Measurements from ENCODE around the gene RBM44.

The RBM44 gene

DNA sequence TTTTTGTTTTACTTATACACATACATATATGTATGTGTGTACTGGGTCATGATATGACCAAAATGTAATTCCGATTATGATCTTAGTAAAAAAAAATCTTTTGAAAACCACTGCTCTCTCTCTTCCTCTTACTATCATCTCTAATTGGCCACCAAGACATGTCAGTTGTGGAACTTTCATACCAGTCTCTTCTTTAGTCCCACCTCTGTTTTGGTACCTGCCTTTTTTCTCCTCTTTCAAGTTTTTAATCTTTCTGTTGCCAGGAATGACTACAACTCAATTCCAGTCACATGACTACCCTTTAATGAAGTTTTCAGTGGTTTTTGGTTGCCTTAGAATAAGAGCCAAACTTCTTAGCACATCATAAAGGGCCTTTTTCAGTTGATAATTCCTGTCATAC is 17.1 kb downstream of the RBM44 start:
- no peaks in the 10 kb centered on the region for H3K4me1 ChIP-seq
- no peak overlapping the region for H3K4me2 ChIP-seq
- H3K36me3 ChIP-seq: no peaks in the 10 kb centered on the region
- no peaks in the 10 kb centered on the region for H3K27me3 ChIP-seq
- H3K9me3 ChIP-seq: no peaks in the 10 kb centered on the region
- no peaks in the 10 kb centered on the region for H4K20me1 ChIP-seq
- H3K9ac ChIP-seq: no peak overlapping the region
- H3K4me3 ChIP-seq: no peak overlapping the region
- no peak for TF ChIP-seq Cebpa-rat (IDR thresholded peaks at IDR 0.05)
- H3K27ac ChIP-seq: no peak overlapping the region

DNA sequence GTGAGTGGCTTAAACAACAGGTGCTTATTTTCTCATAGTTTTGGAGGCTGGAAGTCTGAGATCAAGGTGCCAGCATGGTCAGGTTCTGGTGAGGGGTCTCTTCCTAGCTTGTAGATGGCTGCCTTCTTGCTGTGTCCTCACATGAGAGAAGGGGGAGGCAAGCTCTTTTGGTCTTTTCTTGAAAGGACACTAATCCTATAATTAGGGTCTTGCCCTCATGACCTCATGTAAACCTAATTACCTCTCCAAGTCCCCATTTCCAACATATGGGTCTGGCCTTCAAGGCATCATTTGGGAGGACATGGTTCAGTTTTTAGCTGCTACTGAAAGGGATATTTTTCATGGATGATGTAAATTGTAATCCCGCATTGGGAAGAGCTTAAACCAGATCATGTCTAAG is 18.0 kb downstream of the RBM44 start:
- Histone ChIP-seq H3K36me3 (no peaks in the 10 kb centered on the region), H3K4me1 (no peaks in the 10 kb centered on the region), H3K4me2 (no peak overlapping the region), H3K4me3 (no peak overlapping the region), H3K9ac (no peak overlapping the region), H3K9me3 (no peaks in the 10 kb centered on the region), H3K27me3 (no peaks in the 10 kb centered on the region), H3K27ac (no peak overlapping the region), H4K20me1 (no peaks in the 10 kb centered on the region)
- no peak for TF ChIP-seq Cebpa-rat (IDR thresholded peaks at IDR 0.05)

DNA sequence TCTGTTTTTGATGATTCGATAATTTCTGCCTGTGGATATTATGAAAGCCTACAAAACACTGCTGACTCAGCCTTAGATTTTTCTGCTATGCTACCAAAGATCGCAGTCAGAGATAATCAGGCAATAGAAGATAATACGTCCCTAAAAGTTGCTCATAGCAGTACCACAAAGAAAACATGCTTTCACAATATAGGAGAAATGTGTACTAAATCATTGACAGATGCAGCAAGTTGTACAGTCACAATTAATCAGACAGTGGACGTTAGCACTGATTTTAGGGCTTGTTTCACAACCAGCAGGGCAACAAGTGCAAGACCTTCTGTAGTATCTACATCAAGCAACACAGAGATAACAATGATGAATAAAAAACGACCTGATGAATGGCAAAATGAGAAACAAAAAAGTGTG is 19.5 kb downstream of the RBM44 start:
- H3K4me1 ChIP-seq: no peaks in the 10 kb centered on the region
- no peaks in the 10 kb centered on the region for H3K36me3 ChIP-seq
- TF ChIP-seq Cebpa-rat (IDR thresholded peaks at IDR 0.05): no peak
- H3K4me3 ChIP-seq: no peak overlapping the region
- no peak overlapping the region for H3K4me2 ChIP-seq
- no peaks in the 10 kb centered on the region for H3K27me3 ChIP-seq
- H3K9ac ChIP-seq: no peak overlapping the region
- no peaks in the 10 kb centered on the region for H3K9me3 ChIP-seq
- H3K27ac ChIP-seq: no peak overlapping the region
- no peaks in the 10 kb centered on the region for H4K20me1 ChIP-seq

GRCh38 chr2:237819231-237819630 is 20.7 kb downstream of the RBM44 start:
- Histone ChIP-seq H3K4me2 (no peak overlapping the region), H3K4me1 (no peaks in the 10 kb centered on the region), H4K20me1 (no peaks in the 10 kb centered on the region), H3K4me3 (no peak overlapping the region), H3K36me3 (no peaks in the 10 kb centered on the region), H3K27ac (no peak overlapping the region), H3K9ac (no peak overlapping the region), H3K9me3 (no peaks in the 10 kb centered on the region), H3K27me3 (no peaks in the 10 kb centered on the region)
- no peak for TF ChIP-seq Cebpa-rat (IDR thresholded peaks at IDR 0.05)

GRCh38 chr2:237820421-237820820 is 21.8 kb downstream of the RBM44 start:
- H3K4me2 ChIP-seq: no peak overlapping the region
- no peaks in the 10 kb centered on the region for H3K27me3 ChIP-seq
- TF ChIP-seq Cebpa-rat (IDR thresholded peaks at IDR 0.05): no peak
- H3K36me3 ChIP-seq: no peaks in the 10 kb centered on the region
- H3K4me3 ChIP-seq: no peak overlapping the region
- no peak overlapping the region for H3K27ac ChIP-seq
- H3K9ac ChIP-seq: no peak overlapping the region
- H4K20me1 ChIP-seq: no peaks in the 10 kb centered on the region
- no peaks in the 10 kb centered on the region for H3K9me3 ChIP-seq
- H3K4me1 ChIP-seq: no peaks in the 10 kb centered on the region

DNA sequence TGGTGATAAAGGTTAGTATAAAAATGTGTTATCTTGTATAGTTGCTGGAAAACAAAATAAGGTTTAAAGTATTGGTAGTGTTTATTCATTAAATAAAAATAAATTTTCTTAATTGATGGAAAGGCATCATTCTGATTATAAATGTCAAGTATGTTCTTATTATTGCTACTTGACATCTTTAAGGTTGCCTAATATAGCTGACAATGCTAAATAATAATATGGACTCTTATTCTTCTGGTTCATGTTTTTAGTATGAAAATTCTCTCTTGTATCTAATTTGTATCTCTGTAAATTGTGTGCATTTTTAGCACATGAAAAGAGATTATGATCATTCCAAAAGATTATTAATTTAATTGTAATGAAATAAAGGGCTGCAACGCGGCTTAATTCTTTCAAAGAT is 25.0 kb downstream of the RBM44 start:
- no peaks in the 10 kb centered on the region for H3K27me3 ChIP-seq
- no peak overlapping the region for H3K9ac ChIP-seq
- H3K4me2 ChIP-seq: no peak overlapping the region
- no peaks in the 10 kb centered on the region for H3K36me3 ChIP-seq
- TF ChIP-seq Cebpa-rat (IDR thresholded peaks at IDR 0.05): no peak
- no peak overlapping the region for H3K27ac ChIP-seq
- H3K4me3 ChIP-seq: no peak overlapping the region
- H4K20me1 ChIP-seq: no peaks in the 10 kb centered on the region
- H3K4me1 ChIP-seq: no peaks in the 10 kb centered on the region
- no peaks in the 10 kb centered on the region for H3K9me3 ChIP-seq

GRCh38 chr2:237824085-237824484 is 25.5 kb downstream of the RBM44 start:
- no peak overlapping the region for H3K4me3 ChIP-seq
- no peak overlapping the region for H3K27ac ChIP-seq
- H4K20me1 ChIP-seq: no peaks in the 10 kb centered on the region
- H3K9ac ChIP-seq: no peak overlapping the region
- no peaks in the 10 kb centered on the region for H3K27me3 ChIP-seq
- H3K36me3 ChIP-seq: no peaks in the 10 kb centered on the region
- H3K4me1 ChIP-seq: no peaks in the 10 kb centered on the region
- H3K9me3 ChIP-seq: no peaks in the 10 kb centered on the region
- H3K4me2 ChIP-seq: no peak overlapping the region
- TF ChIP-seq Cebpa-rat (IDR thresholded peaks at IDR 0.05): no peak

DNA sequence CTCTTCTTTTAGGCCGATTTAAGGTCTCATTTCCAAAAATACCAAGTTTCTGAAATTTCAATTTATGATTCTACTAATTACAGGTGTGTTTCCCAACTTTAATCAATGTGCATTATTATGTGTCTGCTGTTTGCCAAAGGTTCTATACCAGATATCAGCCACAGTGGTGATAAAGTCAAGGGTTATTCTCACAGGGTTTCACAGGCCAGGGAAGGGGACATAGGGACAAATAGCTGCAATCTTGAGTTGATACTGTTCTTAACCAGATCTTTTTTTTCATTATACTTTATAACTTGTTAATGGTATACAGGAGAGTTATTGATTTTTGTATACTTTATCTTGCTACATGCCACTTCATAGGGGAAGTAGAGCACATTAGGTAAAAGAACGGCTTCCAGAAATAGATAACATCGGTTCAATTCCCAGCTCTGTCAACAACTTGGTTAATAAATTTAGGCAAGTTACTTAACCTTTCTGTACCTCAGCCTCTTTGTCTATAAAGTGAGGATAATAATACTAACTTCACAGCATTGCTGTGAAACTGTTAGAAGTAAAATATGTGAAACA is 28.9 kb downstream of the RBM44 start:
- Histone ChIP-seq H3K27me3 (no peaks in the 10 kb centered on the region), H3K27ac (no peak overlapping the region), H3K4me1 (peaks cover 9% of the 10 kb centered on the region), H3K9me3 (no peaks in the 10 kb centered on the region), H3K4me3 (no peak overlapping the region), H3K4me2 (no peak overlapping the region), H3K9ac (no peak overlapping the region), H3K36me3 (no peaks in the 10 kb centered on the region), H4K20me1 (no peaks in the 10 kb centered on the region)
- TF ChIP-seq Cebpa-rat (IDR thresholded peaks at IDR 0.05): no peak

GRCh38 chr2:237830522-237830921 is 31.9 kb downstream of the RBM44 start:
- H3K9me3 ChIP-seq: no peaks in the 10 kb centered on the region
- no peak overlapping the region for H3K27ac ChIP-seq
- H3K27me3 ChIP-seq: no peaks in the 10 kb centered on the region
- no peak overlapping the region for H3K9ac ChIP-seq
- H4K20me1 ChIP-seq: no peaks in the 10 kb centered on the region
- TF ChIP-seq Cebpa-rat (IDR thresholded peaks at IDR 0.05): no peak
- no peak overlapping the region for H3K4me3 ChIP-seq
- H3K4me2 ChIP-seq: no peak overlapping the region
- H3K36me3 ChIP-seq: no peaks in the 10 kb centered on the region
- peaks cover 9% of the 10 kb centered on the region for H3K4me1 ChIP-seq

DNA sequence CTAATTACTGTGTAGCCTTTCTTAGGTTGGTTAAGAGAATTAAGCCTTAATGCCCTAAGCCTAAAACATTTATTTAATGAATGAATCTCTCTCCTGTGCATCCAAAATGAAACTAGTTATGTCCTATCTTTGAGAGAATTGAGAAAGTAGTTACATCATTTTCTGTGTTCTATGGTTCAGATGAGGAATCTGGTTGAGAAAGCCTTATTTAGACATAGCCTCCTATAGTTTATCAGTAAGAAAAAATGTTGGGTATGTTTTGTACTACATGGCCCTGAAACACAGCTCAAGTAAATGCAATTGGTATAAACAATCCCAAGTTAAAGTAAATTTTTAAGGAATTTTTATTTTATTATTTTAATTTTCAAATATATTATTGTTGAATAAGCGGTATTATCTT is 35.0 kb downstream of the RBM44 start:
- peaks cover 9% of the 10 kb centered on the region for H3K4me1 ChIP-seq
- no peak overlapping the region for H3K27ac ChIP-seq
- no peaks in the 10 kb centered on the region for H3K36me3 ChIP-seq
- no peak for TF ChIP-seq Cebpa-rat (IDR thresholded peaks at IDR 0.05)
- H3K4me3 ChIP-seq: no peak overlapping the region
- H3K9me3 ChIP-seq: no peaks in the 10 kb centered on the region
- no peaks in the 10 kb centered on the region for H3K27me3 ChIP-seq
- H3K4me2 ChIP-seq: no peak overlapping the region
- no peak overlapping the region for H3K9ac ChIP-seq
- H4K20me1 ChIP-seq: no peaks in the 10 kb centered on the region

DNA sequence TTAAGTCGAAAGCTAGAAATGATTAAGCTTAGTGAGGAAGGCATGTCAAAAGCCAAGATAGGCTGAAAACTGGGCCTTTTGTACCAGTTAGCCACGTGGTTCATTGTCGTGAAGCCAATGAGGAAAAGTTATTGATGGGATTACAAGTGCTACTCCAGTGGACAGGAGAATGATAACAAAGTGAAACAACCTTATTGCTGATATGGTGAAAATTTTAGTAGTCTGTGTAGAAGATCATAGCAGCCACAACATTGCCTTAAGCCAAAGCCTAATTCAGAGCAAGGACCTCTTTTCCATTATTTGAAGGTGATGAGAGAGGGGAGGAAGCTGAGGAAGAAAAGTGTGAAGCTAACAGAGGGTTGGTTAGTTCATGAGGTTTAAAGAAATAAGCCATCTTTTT is 36.8 kb downstream of the RBM44 start:
- Histone ChIP-seq H3K4me1 (peaks cover 9% of the 10 kb centered on the region), H3K27me3 (no peaks in the 10 kb centered on the region), H4K20me1 (no peaks in the 10 kb centered on the region), H3K9me3 (no peaks in the 10 kb centered on the region), H3K27ac (no peak overlapping the region), H3K4me3 (no peak overlapping the region), H3K9ac (no peak overlapping the region), H3K36me3 (no peaks in the 10 kb centered on the region), H3K4me2 (no peak overlapping the region)
- no peak for TF ChIP-seq Cebpa-rat (IDR thresholded peaks at IDR 0.05)

Measured in BLaER1 (cell line).